HCT116 (cell line): ENCODE measurements around the gene SCNN1B. TPM values are rescaled to one million over a fixed set of nuclear protein-coding genes. Genes with fewer than 3 reads are reported as not detected.

Source experiments
- ATAC-seq: fragments of 200-7000 bp; cut with Tn5 transposase; 2 replicates; pipeline ENCODE4 v1.9.1; 2020; ENCODE audit warnings: mild to moderate bottlenecking, moderate library complexity
- BruUV-seq: library from RNA; stranded (reverse); fragments of 400-500 nt; replicated peaks from 2 replicates; lab custom pipeline; 2021; lab: Mats Ljungman, UMichigan
- CTCF ChIA-PET: fragments of 300-600 bp; sonication (Branson Sonifier 250); formaldehyde crosslinking; loops from one replicate; lab custom pipeline; 2021; ENCODE audit warnings: antibody characterized with exemption; lab: Charles Lee
- POLR2A ChIA-PET: fragments of 300-600, 350-600 bp; sonication (Branson Sonifier 250); formaldehyde crosslinking; loops from one replicate; lab custom pipeline; 2021; ENCODE audit warnings: antibody characterized with exemption; lab: Charles Lee
- RAD21 ChIA-PET, 2 experiments: fragments of 300-600 bp; sonication (Branson Sonifier 250); formaldehyde crosslinking; loops; one replicate each; lab custom pipeline; 2023; ENCODE audit warnings: low total read pairs in 2 of 2; ENCODE audit not compliant: uncharacterized antibody in 2 of 2, unreplicated experiment in 2 of 2, low non-redundant PET in 1 of 2; lab: Charles Lee
- DNase-seq: peaks from one replicate; pipeline ENCODE4 v3.0.0-alpha.2; 2010; ENCODE audit warnings: low read depth, low spot score
- H2AFZ ChIP-seq: fragments of 200-600 bp; shearing (Covaris generic), sonication (generic); 2 replicates; pipeline ENCODE4 v1.6.1; 2017; ENCODE audit warnings: low read depth, mixed run types, mixed read lengths, antibody characterized with exemption, low read length; ENCODE audit not compliant: poor library complexity, severe bottlenecking
- H3K27ac ChIP-seq: 2 replicates; pipeline ENCODE4 v1.5.1; 2012; ENCODE audit warnings: low read depth, low read length
- H3K27me3 ChIP-seq: fragments of 200-600 bp; sonication (generic); 2 replicates; pipeline ENCODE4 v1.6.1; 2016; ENCODE audit warnings: mixed run types, low read length, mixed read lengths; ENCODE audit not compliant: insufficient read depth
- H3K36me3 ChIP-seq, 2 experiments: fragments of 200-500 bp in 1 of 2; fragments of 200-600 bp in 1 of 2; sonication (Bioruptor generic) in 1 of 2; sonication (generic) in 1 of 2; 2 replicates each; pipeline versions ENCODE4 v1.5.1 to v1.6.1; 2014 to 2016; ENCODE audit warnings: low read length in 2 of 2, inconsistent platforms in 1 of 2, mixed read lengths in 1 of 2, mixed run types in 1 of 2; ENCODE audit not compliant: insufficient read depth in 2 of 2, control insufficient read depth in 1 of 2
- H3K4me1 ChIP-seq, 2 experiments: fragments of 200-600 bp in 1 of 2; sonication (generic) in 1 of 2; 2 replicates each; pipeline versions ENCODE4 v1.5.1 to v1.6.1; 2012 to 2017; ENCODE audit warnings: low read length in 2 of 2, inconsistent platforms in 1 of 2, mild to moderate bottlenecking in 1 of 2, mixed read lengths in 1 of 2, mixed run types in 1 of 2, moderate library complexity in 1 of 2; ENCODE audit not compliant: insufficient read depth in 2 of 2, control insufficient read depth in 1 of 2
- H3K4me2 ChIP-seq: fragments of 200-600 bp; sonication (generic); 2 replicates; pipeline ENCODE4 v1.6.1; 2017; ENCODE audit warnings: mixed run types, low read length, mixed read lengths
- H3K4me3 ChIP-seq, 2 experiments: fragments of 200-600 bp in 1 of 2; sonication (generic) in 1 of 2; replicated peaks in 1 of 2; 2 replicates each; pipeline ENCODE4 v1.5.1; 2011 to 2016; ENCODE audit warnings: low read length in 2 of 2, control low read depth in 1 of 2, low read depth in 1 of 2, mild to moderate bottlenecking in 1 of 2, mixed read lengths in 1 of 2, mixed run types in 1 of 2
- H3K79me2 ChIP-seq: fragments of 200-600 bp; sonication (generic); 2 replicates; pipeline ENCODE4 v1.6.1; 2017; ENCODE audit warnings: mild to moderate bottlenecking, mixed run types, low read length, moderate library complexity, mixed read lengths; ENCODE audit not compliant: insufficient read depth
- H3K9ac ChIP-seq: fragments of 200-600 bp; sonication (generic); 2 replicates; pipeline ENCODE4 v1.6.1; 2016; ENCODE audit warnings: low read length, mixed read lengths
- H3K9me2 ChIP-seq: fragments of 200-600 bp; sonication (generic), shearing (Covaris generic); 2 replicates; pipeline ENCODE4 v1.6.1; 2017; ENCODE audit warnings: mixed run types, mild to moderate bottlenecking, moderate library complexity; ENCODE audit not compliant: insufficient read depth
- H3K9me3 ChIP-seq, 2 experiments: fragments of 200-500 bp in 1 of 2; fragments of 200-600 bp in 1 of 2; sonication (Bioruptor generic) in 1 of 2; sonication (generic) in 1 of 2; 2 replicates each; pipeline ENCODE4 v1.6.1; 2014 to 2017; ENCODE audit warnings: low read length in 2 of 2, mixed read lengths in 2 of 2, inconsistent platforms in 1 of 2, low read depth in 1 of 2, mild to moderate bottlenecking in 1 of 2, mixed run types in 1 of 2, moderate library complexity in 1 of 2; ENCODE audit not compliant: control insufficient read depth in 1 of 2, insufficient read depth in 1 of 2
- H4K20me1 ChIP-seq: fragments of 200-600 bp; sonication (generic), shearing (Covaris generic); 2 replicates; pipeline ENCODE4 v1.6.1; 2017; ENCODE audit warnings: mixed run types, mild to moderate bottlenecking, moderate library complexity; ENCODE audit not compliant: insufficient read depth
- ATF3 ChIP-seq: IDR thresholded peaks from 2 replicates; pipeline ENCODE4 v1.6.1; 2012
- CEBPB ChIP-seq: IDR thresholded peaks from 2 replicates; pipeline ENCODE4 v1.6.1; 2012; ENCODE audit warnings: low read depth
- EGR1 ChIP-seq: IDR thresholded peaks from 2 replicates; pipeline ENCODE4 v1.6.1; 2012; ENCODE audit warnings: low read depth
- ELF1 ChIP-seq: IDR thresholded peaks from 2 replicates; pipeline ENCODE4 v1.6.1; 2012; ENCODE audit warnings: low read depth, borderline replicate concordance
- FOSL1 ChIP-seq: IDR thresholded peaks from 2 replicates; pipeline ENCODE4 v1.6.1; 2012; ENCODE audit warnings: low read depth
- MAX ChIP-seq: IDR thresholded peaks from 2 replicates; pipeline ENCODE4 v1.6.1; 2012
- POLR2A ChIP-seq: IDR thresholded peaks from 2 replicates; pipeline ENCODE4 v1.7.0; 2011; ENCODE audit warnings: borderline replicate concordance; ENCODE audit not compliant: insufficient read depth, insufficient read length; ENCODE audit errors: extremely low read depth
- SP1 ChIP-seq: IDR thresholded peaks from 2 replicates; pipeline ENCODE4 v1.6.1; 2012; ENCODE audit warnings: low read depth
- YY1 ChIP-seq: IDR thresholded peaks from 2 replicates; pipeline ENCODE4 v1.6.1; 2011; ENCODE audit warnings: low read length, low read depth, moderate library complexity, mild to moderate bottlenecking; ENCODE audit not compliant: insufficient replicate concordance; ENCODE audit errors: extremely low read depth
- ZFX ChIP-seq: fragments of 450-650 bp; IDR thresholded peaks from 2 replicates; pipeline ENCODE4 v1.6.1; 2017
- ZNF274 ChIP-seq: fragments of 200-500 bp; sonication (Bioruptor generic); IDR thresholded peaks from 2 replicates; pipeline ENCODE4 v1.6.1; 2014; ENCODE audit warnings: mild to moderate bottlenecking, low read depth, low read length, inconsistent platforms
- intact Hi-C: fragments of 100-400 bp; cut with micrococcal nuclease; formaldehyde crosslinking; loops from 2 replicates; pipeline ENCODE4 v1.10.0; 2022
- total RNA-seq: library from RNA; stranded (reverse); gene quantifications from one replicate; pipeline ENCODE4 v1.2.1, GENCODE V29; 2021; ENCODE audit not compliant: unreplicated experiment
- TF ChIP-seq, protein P1 (sequence below), 3 experiments: fragments of 200-600 bp in 1 of 3; sonication (generic) in 1 of 3; IDR thresholded peaks in 2 of 3; conservative IDR thresholded peaks in 1 of 3; 2 replicates each; pipeline ENCODE4 v1.5.1; 2012 to 2017; ENCODE audit warnings: low read depth in 2 of 3, low read length in 2 of 3, antibody characterized with exemption in 1 of 3, borderline replicate concordance in 1 of 3, control low read depth in 1 of 3, mild to moderate bottlenecking in 1 of 3, mixed read lengths in 1 of 3, mixed run types in 1 of 3, moderate library complexity in 1 of 3; ENCODE audit not compliant: insufficient read depth in 1 of 3
- TF ChIP-seq, protein P2 (sequence below): IDR thresholded peaks from 2 replicates; pipeline ENCODE4 v1.6.1; 2011; ENCODE audit warnings: mild to moderate bottlenecking, low read length, moderate library complexity; ENCODE audit not compliant: insufficient replicate concordance; ENCODE audit errors: extremely low read depth

SCNN1B gene
- total RNA-seq, 1 experiment from 2014 or later: 0.37 TPM

DNA sequence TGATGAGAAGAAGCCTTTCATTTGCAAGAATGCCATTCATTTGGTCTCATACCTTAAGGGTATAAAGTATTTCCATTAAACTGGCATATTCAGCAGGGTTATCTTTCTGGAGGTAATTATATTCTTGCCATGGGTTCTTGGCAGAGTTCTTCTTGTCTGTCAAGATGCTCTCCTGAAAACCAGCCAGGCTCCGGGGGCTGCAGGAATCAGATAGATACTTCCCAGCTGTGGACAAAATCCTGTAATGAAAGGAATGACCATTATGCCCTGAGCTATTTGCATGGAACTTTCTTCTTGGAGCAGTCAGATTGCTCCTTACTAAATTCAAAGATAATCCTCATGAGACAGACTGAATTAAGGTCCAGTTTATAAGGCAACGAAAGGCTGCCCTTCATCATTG lies 103.9 kb downstream of the SCNN1B start:
- ATAC-seq (no peak), DNase-seq (no peak)
- Histone ChIP-seq H3K27ac (no peak overlapping the region), H3K4me3 (no peak overlapping the region), H3K4me2 (no peak overlapping the region), H4K20me1 (no peaks in the 10 kb centered on the region), H3K36me3 (peaks cover 8 to 19% of the 10 kb centered on the region in 2 experiments), H3K9me2 (no peaks in the 10 kb centered on the region), H3K9ac (no peak overlapping the region), H3K79me2 (no peaks in the 10 kb centered on the region), H3K27me3 (no peaks in the 10 kb centered on the region), H3K9me3 (no peaks in the 10 kb centered on the region), H2AFZ (no peak overlapping the region), H3K4me1 (no peaks in the 10 kb centered on the region)
- ChIA-PET RAD21 (no interaction called here), CTCF (no interaction called here), POLR2A (no interaction called here)
- no peak for TF ChIP-seq MAX
- no peak for TF ChIP-seq SP1
- TF ChIP-seq YY1: no peak
- no peak for TF ChIP-seq CEBPB
- TF ChIP-seq POLR2A: no peak
- TF ChIP-seq ZNF274: no peak
- TF ChIP-seq, protein P1, sequence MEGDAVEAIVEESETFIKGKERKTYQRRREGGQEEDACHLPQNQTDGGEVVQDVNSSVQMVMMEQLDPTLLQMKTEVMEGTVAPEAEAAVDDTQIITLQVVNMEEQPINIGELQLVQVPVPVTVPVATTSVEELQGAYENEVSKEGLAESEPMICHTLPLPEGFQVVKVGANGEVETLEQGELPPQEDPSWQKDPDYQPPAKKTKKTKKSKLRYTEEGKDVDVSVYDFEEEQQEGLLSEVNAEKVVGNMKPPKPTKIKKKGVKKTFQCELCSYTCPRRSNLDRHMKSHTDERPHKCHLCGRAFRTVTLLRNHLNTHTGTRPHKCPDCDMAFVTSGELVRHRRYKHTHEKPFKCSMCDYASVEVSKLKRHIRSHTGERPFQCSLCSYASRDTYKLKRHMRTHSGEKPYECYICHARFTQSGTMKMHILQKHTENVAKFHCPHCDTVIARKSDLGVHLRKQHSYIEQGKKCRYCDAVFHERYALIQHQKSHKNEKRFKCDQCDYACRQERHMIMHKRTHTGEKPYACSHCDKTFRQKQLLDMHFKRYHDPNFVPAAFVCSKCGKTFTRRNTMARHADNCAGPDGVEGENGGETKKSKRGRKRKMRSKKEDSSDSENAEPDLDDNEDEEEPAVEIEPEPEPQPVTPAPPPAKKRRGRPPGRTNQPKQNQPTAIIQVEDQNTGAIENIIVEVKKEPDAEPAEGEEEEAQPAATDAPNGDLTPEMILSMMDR (IDR thresholded peaks at IDR 0.05 in 2 of 3, conservative IDR thresholded peaks at IDR 0.05 in 1 of 3; ENCODE audit: borderline replicate concordance in 1 of 3, insufficient read depth in 1 of 3, low read depth in 2 of 3, low read length in 2 of 3): no peak
- no peak for TF ChIP-seq ZFX
- TF ChIP-seq ELF1: no peak
- TF ChIP-seq, protein P2, sequence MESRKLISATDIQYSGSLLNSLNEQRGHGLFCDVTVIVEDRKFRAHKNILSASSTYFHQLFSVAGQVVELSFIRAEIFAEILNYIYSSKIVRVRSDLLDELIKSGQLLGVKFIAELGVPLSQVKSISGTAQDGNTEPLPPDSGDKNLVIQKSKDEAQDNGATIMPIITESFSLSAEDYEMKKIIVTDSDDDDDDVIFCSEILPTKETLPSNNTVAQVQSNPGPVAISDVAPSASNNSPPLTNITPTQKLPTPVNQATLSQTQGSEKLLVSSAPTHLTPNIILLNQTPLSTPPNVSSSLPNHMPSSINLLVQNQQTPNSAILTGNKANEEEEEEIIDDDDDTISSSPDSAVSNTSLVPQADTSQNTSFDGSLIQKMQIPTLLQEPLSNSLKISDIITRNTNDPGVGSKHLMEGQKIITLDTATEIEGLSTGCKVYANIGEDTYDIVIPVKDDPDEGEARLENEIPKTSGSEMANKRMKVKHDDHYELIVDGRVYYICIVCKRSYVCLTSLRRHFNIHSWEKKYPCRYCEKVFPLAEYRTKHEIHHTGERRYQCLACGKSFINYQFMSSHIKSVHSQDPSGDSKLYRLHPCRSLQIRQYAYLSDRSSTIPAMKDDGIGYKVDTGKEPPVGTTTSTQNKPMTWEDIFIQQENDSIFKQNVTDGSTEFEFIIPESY: no peak
- no peak for TF ChIP-seq ATF3
- TF ChIP-seq EGR1: no peak
- no peak for TF ChIP-seq FOSL1
- intact Hi-C loops: no loop called here
- no TSS peak for BruUV-seq
